ENCODE data around the gene EXOC6B.

DNA sequence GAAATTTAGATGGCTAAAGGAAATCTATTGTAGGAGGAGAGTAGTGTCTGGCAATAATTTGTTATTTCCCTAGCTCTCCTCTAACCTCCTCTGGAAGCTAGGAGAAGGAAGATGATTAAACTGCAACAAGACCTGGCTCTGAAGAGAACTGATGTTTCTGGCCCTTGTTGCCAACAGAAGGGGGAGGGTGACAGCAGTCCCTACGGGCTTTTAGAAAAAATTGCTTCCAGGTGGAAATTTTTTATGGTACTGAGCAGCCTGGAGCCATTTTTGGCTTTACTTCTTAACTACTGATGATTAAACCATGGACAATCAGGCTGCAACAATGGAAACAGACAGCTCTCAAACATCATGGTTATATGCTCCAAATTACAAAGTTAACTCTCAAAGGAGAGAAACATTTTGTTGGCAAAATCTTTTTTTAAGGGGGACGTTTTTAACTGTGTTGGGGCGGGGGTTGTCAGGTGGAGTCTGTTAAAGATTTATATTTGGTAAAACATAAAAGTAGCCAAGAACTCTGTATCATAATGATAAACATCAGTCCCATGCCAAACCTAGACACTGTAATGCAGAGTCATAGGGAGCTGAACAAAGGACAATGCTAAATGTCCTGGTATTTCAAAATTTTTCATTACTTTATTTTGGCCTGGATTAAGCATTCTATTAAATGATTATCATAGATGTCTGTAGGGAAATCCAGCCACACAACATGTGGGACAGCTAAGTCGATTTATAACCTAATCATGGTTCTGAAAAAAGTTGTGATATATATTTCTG, 70.0 kb downstream of the EXOC6B start:
- TF ChIP-seq CTCF (conservative IDR thresholded peaks at IDR 0.05) (no peak), EZH2 (IDR thresholded peaks at IDR 0.05; ENCODE audit: low read depth) (no peak)
